GM21723 (cell line): ENCODE measurements around the gene LDLRAD1.
"Not testable (repeated sequence)": the region's sequence is repeated elsewhere in the genome, so short reads cannot be mapped to it uniquely, and the experiment has no call there.

Experiments
- ATAC-seq: cut with Tn5 transposase; IDR thresholded peaks from one replicate; pipeline ENCODE4 v1.9.1; 2021; ENCODE audit warnings: mild to moderate bottlenecking, moderate library complexity; ENCODE audit not compliant: unreplicated experiment

The LDLRAD1 gene

DNA sequence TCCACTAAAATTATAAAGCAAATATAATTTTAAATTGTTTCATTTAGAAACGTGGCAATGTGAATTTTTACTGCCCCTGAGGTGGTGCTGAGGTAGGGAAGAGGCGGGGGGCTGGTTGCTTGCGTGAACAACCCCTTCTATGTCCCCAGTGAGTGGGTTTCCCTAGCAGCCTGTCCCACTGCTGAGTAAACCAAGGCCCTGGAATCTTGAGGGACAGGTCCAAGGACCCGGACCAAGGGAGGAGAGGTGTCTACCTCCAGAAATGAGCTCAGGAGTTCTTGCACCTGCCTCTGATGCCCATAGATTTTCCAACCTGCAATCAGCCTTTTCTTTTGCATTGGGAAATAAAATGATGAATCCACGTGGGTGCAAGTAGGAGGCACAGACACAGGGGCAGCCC lies 649 bp upstream of the LDLRAD1 start:
- ATAC-seq = no peak

DNA sequence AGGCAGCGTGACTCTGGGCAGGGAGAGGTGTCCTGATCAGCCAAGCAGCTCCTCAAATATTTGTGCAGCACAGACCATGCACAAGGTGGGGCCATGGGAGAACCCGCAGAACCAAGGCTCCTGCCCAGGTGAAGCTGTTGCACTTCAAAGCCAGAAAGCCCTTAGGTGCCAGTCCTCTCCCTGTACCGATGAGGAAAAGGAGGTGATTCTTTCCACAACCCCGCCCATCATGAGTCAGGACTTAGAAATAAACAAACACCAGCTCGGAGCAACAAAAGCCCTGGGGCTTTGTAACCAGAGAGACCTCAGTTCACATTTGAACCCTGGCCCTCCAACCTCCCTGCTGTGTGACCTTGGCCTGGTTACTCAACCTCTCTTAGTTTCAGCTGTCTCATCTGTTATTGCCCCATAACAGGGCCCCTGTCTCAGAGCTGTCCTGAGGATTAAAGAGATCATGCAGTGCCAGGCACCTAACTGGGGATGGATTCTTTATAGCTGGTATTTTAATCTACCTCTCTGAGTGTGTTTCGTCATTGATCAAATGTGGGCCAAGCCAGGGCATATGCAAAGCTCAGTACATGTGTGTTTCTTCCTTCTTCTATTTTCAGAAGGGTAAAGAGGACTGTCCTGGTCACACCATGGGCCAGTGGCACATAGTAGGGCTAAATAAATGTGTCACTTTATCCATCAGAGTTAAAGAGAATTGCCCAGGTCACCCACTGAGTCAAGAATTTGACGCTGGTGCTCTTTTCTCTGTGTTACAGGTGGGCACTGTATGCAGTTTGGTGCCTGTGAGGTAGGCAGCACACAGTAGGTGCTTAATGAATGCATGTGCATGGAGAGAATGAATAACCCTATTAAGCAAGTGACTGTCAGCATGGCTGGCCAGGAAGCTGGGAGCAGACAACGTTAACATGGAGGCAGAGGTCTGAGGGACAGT lies 1.4 kb downstream of the LDLRAD1 start:
- no peak for ATAC-seq

GRCh38 chr1:54014009-54014629 lies 3.9 kb downstream of the LDLRAD1 start:
- ATAC-seq = no peak

DNA sequence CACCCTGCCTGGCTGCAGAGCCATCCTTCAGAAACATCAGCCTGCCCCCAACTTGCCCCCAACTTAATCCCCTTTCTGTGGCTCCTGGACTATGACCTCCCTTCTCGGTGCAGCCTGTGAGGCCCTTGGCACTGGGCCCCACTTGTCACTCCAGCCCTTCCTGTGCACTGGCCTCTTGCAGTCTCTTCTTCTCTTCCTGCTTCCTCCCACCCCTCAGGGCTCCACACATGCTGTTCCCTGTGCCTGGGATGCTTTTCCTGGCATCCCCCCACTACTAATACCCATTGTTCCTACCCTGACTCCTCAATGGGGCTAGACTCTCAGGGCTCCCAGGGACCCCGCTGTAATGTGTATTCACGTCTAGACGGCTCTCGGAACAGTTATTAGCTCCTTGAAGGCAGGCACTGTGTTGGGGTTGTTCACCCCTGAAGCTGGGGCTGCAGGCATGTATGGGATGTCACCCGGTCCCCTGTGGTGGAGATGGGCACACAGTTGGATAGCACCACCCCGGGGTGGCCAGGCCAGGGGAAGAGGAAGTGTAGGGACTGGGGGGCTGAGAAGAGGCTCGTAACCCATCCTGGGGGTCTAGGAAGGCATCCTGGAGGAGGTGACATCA lies 4.5 kb downstream of the LDLRAD1 start:
- no peak for ATAC-seq

DNA sequence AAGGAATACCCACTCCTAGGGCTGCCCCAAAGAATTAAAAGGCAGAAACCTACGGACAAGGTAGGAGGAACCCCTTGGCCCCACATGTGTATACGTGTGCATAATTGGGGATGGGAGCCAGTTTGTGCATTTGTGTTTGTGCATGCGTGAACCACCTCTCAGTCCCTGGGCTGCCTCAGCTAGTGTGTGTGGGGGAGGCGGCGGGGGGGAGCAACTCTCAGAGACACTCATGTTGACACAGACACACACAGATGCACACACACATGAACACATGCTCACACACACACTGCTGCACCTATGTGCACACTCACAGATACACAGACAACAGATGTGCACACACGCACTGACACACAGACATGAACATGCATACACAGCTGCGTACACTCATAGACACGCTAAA lies 5.1 kb downstream of the LDLRAD1 start:
- no peak for ATAC-seq

GRCh38 chr1:54012008-54012325 lies 6.0 kb downstream of the LDLRAD1 start:
- ATAC-seq = no peak

- no peak for ATAC-seq
Observed at GRCh38 chr1:54011316-54012007, 6.5 kb downstream of the LDLRAD1 start.

DNA sequence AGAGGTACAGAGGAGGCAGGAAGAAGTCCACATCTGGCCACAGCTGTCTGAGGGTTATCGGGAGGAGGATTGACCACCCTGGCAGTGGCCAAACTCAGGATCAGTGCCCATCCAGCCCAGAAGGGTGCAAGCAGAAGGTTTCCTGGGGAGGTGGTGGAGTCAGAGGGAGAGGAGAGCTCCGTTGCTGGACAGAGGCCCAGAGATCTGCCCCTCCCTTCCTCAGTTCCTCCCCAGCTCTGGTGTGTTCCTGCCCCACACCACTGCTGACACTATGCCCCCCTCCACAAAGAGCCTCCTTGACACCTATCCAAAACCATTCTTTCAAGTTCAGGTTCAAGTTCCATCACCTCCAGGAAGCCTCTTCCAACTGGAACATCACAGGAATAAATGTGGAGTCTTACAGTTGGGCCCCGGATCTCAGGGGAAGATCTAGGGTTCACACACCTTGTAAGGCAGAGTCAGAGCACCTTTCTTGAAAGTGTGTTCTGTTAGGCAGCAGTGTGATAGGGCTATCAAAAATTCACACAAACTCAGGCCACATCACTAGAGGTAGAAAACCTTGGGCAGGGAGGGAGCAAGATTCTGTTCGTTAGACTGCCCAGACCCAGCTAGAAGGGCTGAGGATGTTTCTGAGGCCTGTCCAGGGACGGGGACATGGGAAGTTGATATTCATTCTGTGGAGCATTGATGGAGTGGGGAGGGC lies 7.4 kb downstream of the LDLRAD1 start:
- ATAC-seq = no peak

DNA sequence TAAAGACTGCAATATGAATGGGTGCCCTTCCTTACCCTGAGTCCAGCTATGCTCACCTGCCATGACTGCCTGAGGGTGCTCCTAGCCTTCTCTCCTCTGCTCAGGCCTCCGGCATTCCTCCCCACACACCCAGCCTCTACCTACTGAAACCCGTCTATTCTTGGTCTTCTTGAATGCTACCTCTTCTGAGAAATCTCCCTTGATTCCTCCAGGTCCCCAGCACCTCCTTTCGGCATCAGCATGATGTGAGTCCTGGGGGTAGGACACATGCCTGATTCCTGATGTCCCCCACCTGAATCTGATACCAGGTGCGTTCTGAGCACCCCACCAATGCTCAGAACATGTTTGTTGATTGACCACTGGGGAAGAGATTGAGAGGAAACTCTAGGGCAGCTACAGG lies 8.6 kb downstream of the LDLRAD1 start:
- ATAC-seq = no peak

- ATAC-seq = no peak
Observed at GRCh38 chr1:54008876-54009275, 9.1 kb downstream of the LDLRAD1 start.

DNA sequence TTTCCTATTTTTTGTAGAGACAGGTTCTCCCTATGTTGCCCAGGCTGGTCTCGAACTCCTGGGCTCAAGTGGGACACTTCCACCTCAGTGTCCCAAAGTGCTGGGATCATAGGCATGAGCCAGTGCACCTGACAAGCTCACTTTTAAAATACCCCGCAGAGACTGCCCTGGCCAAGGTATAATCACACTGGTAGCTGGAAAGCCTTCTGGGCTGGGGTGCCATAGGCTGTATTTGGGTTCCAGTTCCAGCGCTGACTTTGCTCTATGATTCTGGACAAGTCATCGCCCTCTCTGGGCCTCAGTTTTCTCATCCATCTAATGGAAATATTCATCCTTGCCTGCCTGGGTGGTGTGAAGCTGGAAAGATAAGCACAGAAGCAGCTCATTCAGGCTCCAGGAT lies 10.4 kb downstream of the LDLRAD1 start:
- ATAC-seq = no peak

DNA sequence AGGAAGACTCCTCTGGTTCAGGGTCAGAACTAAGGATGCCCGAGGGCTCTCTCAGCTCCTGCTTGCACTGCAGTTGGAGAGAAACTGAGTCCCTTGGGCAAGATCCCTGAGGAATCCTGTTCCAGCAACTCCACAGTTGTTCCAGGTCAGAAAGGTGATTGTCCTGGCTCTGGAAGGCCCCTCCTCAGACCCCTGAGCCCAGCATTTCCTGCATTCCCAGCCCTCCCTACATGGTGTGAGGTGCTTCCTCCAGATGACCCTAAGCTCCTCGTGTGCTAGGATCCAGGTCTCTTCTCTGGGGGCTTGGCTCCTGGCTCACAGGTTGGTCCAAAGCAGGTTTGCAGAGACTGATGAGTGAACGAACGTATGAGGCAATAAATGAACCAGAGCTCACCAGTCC lies 11.5 kb downstream of the LDLRAD1 start:
- no peak for ATAC-seq

DNA sequence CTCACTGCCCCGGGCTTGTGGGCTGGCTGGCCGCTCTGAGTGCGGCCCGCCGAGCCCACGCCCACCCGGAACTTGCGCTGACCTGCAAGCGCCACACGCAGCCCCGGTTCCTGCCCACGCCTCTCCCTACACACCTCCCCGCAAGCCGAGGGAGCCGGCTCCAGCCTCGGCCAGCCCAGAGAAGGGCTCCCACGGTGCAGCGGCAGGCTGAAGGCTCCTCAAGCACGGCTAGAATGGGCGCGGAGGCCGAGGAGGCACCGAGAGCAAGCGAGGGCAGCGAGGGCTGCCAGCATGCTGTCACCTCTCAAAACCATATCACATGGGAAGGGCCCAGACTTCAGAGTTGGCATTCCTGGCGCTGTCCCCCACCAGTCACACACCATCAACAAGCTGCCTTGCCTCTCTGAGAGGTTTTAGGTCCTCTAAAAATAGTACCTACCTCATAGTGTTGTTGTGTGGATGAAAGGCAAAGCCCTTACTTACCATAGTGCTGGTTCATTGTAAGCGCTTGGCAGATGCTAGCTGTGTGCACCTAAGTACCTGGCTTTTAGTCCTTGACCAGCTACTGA lies 13.4 kb downstream of the LDLRAD1 start:
- no peak for ATAC-seq

GRCh38 chr1:54003750-54004480 lies 14.1 kb downstream of the LDLRAD1 start:
- not testable (repeated sequence) for ATAC-seq

- ATAC-seq = no peak
Observed at GRCh38 chr1:54003249-54003646, 14.7 kb downstream of the LDLRAD1 start.

- ATAC-seq = no peak
Observed at GRCh38 chr1:54002544-54003248, 15.3 kb downstream of the LDLRAD1 start.

DNA sequence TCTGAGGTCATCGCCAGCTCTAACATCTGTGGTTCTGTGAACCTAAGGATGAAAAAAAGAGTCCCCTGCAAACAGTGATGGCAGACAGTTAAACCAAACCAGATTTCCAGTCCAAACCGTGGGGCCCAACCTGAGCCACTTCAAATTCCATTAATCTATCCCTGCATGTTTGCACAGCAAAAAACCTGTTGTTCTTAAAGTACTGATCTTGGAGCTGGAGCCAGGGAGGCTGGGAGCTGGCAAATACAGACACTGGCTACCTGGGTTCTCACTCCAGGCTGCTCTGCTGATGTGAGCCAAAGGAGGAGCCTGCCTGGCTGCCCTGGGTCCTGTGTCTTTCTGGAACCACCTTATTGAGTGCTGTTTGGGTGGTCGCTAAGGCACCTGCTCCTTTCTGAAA lies 16.4 kb downstream of the LDLRAD1 start:
- no peak for ATAC-seq

DNA sequence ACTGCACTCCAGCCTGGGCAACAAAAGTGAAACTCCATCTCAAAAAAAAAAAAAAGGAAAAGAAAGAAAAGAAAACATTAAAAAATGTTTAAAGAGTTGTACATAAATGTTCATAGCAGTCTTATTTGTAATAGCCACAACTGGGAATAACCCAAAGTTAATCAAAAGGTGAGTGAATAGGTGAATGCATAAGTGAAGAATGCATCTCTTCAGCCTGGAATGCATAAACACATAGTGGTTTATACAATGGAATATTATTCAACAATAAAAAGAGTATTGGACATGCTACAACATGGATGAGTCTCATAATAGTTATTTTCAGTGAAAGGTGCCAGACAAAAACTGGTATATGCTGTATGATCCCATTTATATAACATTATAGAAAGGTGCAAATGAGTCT lies 18.1 kb downstream of the LDLRAD1 start:
- no peak for ATAC-seq

DNA sequence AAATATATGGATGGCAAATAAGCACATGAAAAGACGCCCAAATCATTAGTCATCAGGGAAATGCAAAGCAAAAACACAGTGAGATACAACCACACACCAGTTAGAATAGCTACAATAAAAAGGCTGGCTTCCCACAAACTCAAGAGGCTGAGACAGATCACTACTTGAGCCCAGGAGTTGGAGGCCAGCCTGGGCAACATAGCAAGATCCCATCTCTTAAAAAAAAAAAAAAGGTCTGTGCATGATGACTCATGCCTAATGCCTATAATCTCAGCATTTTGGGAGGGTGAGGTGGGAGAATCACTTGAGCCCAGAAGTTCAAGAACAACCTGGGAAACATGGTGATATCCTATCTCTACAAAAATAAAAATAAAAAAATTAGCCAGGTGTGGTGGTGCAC lies 19.8 kb downstream of the LDLRAD1 start:
- ATAC-seq = no peak
